Transverse colon (tissue), 4 donors: ENCODE results near the gene LSM11.

Experiments used
- POLR2A ChIP-seq: fragments of 450-650 bp; IDR thresholded peaks from one replicate; pipeline ENCODE4 v1.6.1; 2016; ENCODE audit warnings: antibody characterized with exemption, mild to moderate bottlenecking, moderate library complexity
- POLR2AphosphoS5 ChIP-seq, 3 donors: sonication (generic); formaldehyde crosslinking; IDR thresholded peaks; one replicate each; pipeline ENCODE4 v1.6.1; 2016; ENCODE audit warnings: antibody characterized with exemption in 3 of 3
- TF ChIP-seq, protein P1 (sequence below), 5 experiments: fragments of 200-600 bp in 3 of 5; fragments of 450-650 bp in 2 of 5; sonication (generic) in 3 of 5; IDR thresholded peaks; 1 replicate in 2 of 5; 2 replicates in 3 of 5; pipeline ENCODE4 v1.5.1; 2016 to 2017; ENCODE audit warnings: antibody characterized with exemption in 5 of 5, inconsistent platforms in 3 of 5, mild to moderate bottlenecking in 2 of 5, moderate library complexity in 1 of 5

DNA sequence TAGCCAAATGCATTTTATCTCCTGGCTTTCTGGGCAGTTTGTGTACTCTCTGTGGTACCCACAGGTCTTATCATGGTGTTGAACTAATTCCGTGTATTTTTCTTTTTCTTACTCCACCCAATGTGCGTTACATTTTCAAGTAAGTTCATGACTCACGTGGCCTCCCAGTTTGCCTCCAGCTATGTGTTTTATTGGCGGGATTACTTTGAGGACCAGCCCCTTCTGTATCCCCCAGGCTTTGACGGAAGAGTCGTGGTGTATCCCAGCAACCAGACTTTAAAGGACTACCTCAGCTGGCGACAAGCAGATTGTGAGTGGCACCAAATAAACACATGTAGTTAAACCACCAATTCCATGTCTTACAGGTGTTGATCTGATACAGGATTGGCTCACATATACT lies 9.1 kb upstream of the LSM11 start:
- TF ChIP-seq, protein P1, sequence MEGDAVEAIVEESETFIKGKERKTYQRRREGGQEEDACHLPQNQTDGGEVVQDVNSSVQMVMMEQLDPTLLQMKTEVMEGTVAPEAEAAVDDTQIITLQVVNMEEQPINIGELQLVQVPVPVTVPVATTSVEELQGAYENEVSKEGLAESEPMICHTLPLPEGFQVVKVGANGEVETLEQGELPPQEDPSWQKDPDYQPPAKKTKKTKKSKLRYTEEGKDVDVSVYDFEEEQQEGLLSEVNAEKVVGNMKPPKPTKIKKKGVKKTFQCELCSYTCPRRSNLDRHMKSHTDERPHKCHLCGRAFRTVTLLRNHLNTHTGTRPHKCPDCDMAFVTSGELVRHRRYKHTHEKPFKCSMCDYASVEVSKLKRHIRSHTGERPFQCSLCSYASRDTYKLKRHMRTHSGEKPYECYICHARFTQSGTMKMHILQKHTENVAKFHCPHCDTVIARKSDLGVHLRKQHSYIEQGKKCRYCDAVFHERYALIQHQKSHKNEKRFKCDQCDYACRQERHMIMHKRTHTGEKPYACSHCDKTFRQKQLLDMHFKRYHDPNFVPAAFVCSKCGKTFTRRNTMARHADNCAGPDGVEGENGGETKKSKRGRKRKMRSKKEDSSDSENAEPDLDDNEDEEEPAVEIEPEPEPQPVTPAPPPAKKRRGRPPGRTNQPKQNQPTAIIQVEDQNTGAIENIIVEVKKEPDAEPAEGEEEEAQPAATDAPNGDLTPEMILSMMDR (IDR thresholded peaks at IDR 0.05): no peak
- no peak for TF ChIP-seq POLR2AphosphoS5 (IDR thresholded peaks at IDR 0.05)
- no peak for TF ChIP-seq POLR2A
